B cell (primary cell): ENCODE results near the gene SEC24C. TPM values are rescaled to one million over a fixed set of nuclear protein-coding genes. Genes with fewer than 3 reads are reported as not detected.
A peak's percentile ranks its signal among the peaks of the same experiment; 100 is the strongest.
"Not testable (repeated sequence)": the region's sequence is repeated elsewhere in the genome, so short reads cannot be mapped to it uniquely, and the experiment has no call there.

Experiments
- ATAC-seq: fragments of 200-7000 bp; cut with Tn5 transposase; one replicate; pipeline ENCODE4 v1.10.0; 2021; ENCODE audit warnings: low read depth, mild to moderate bottlenecking, moderate number of reproducible peaks, moderate library complexity
- CTCF ChIA-PET: fragments of 350-600 bp; sonication (Branson Sonifier 250); formaldehyde crosslinking; loops from one replicate; lab custom pipeline; 2021; ENCODE audit warnings: antibody characterized with exemption, inconsistent platforms; lab: Charles Lee
- POLR2A ChIA-PET: fragments of 350-600 bp; sonication (Branson Sonifier 250); formaldehyde crosslinking; loops from one replicate; lab custom pipeline; 2021; ENCODE audit warnings: antibody characterized with exemption; lab: Charles Lee
- DNase-seq: peaks from one replicate; pipeline ENCODE4 v3.0.0; 2013
- H2AFZ ChIP-seq: 2 replicates; pipeline ENCODE4 v1.6.1; 2012; ENCODE audit warnings: mild to moderate bottlenecking, low read depth, low read length; ENCODE audit not compliant: insufficient read depth, poor library complexity, severe bottlenecking
- H3K27ac ChIP-seq, 2 donors: 1 replicate in 1 of 2; 2 replicates in 1 of 2; pipeline ENCODE4 v1.5.1; 2012 to 2013; ENCODE audit warnings: low read length in 2 of 2, mild to moderate bottlenecking in 2 of 2, moderate library complexity in 1 of 2
- H3K27me3 ChIP-seq, 4 experiments: fragments of 200-600 bp in 1 of 4; sonication (generic) in 1 of 4; replicated peaks in 1 of 4; 1 replicate in 2 of 4; 2 replicates in 2 of 4; pipeline versions ENCODE4 v1.6.1 to v1.7.0; 2013 to 2016; ENCODE audit warnings: low read length in 3 of 4, mild to moderate bottlenecking in 2 of 4, mixed read lengths in 1 of 4, moderate library complexity in 1 of 4; ENCODE audit not compliant: insufficient read depth in 4 of 4, control insufficient read depth in 3 of 4; ENCODE audit errors: control extremely low read depth in 1 of 4
- H3K36me3 ChIP-seq, 2 experiments: replicated peaks in 1 of 2; 1 replicate in 1 of 2; 2 replicates in 1 of 2; pipeline versions ENCODE4 v1.6.1 to v1.7.1; 2013; ENCODE audit warnings: low read length in 1 of 2; ENCODE audit not compliant: insufficient read depth in 2 of 2, control insufficient read depth in 1 of 2; ENCODE audit errors: control extremely low read depth in 1 of 2, extremely low read depth in 1 of 2
- H3K4me1 ChIP-seq, 2 donors: fragments of 200-600 bp in 1 of 2; sonication (generic) in 1 of 2; 1 replicate in 1 of 2; 2 replicates in 1 of 2; pipeline versions ENCODE4 v1.5.1 to v1.6.1; 2013 to 2017; ENCODE audit warnings: low read length in 2 of 2; ENCODE audit not compliant: control insufficient read depth in 2 of 2, insufficient read depth in 2 of 2
- H3K4me2 ChIP-seq: replicated peaks from 2 replicates; pipeline ENCODE3; 2012; ENCODE audit warnings: mild to moderate bottlenecking, low read depth, low read length; ENCODE audit not compliant: poor library complexity, severe bottlenecking
- H3K4me3 ChIP-seq, 5 experiments: fragments of 200-600 bp in 1 of 5; sonication (generic) in 1 of 5; 1 replicate in 3 of 5; 2 replicates in 2 of 5; pipeline versions ENCODE4 v1.5.1 to v1.7.0; 2011 to 2016; ENCODE audit warnings: low read length in 4 of 5, mild to moderate bottlenecking in 4 of 5, low read depth in 2 of 5, control low read depth in 1 of 5, moderate library complexity in 1 of 5; ENCODE audit not compliant: insufficient read depth in 1 of 5; ENCODE audit errors: control extremely low read depth in 1 of 5, extremely low read depth in 1 of 5
- H3K79me2 ChIP-seq: fragments of 200-600 bp; sonication (generic); one replicate; pipeline ENCODE4 v1.6.0; 2016; ENCODE audit warnings: low read length; ENCODE audit not compliant: control insufficient read depth, insufficient read depth
- H3K9ac ChIP-seq: fragments of 200-600 bp; sonication (generic); 2 replicates; pipeline ENCODE4 v1.6.1; 2017; ENCODE audit warnings: mild to moderate bottlenecking, low read length, moderate library complexity
- H3K9me3 ChIP-seq, 3 donors: one replicate each; pipeline versions ENCODE4 v1.6.1 to v1.7.1; 2013; ENCODE audit warnings: low read length in 2 of 3; ENCODE audit not compliant: control insufficient read depth in 2 of 3, insufficient read depth in 1 of 3; ENCODE audit errors: control extremely low read depth in 1 of 3
- H4K20me1 ChIP-seq: 2 replicates; pipeline ENCODE4 v1.6.0; 2012; ENCODE audit warnings: mild to moderate bottlenecking, low read length; ENCODE audit not compliant: insufficient read depth, control insufficient read depth, poor library complexity, severe bottlenecking
- H3K27ac Mint-ChIP-seq: one replicate; pipeline ENCODE4 v1.8.0; 2021; ENCODE audit warnings: mixed read lengths
- H3K27me3 Mint-ChIP-seq: one replicate; pipeline ENCODE4 v1.8.0; 2021; ENCODE audit warnings: mixed read lengths
- H3K4me1 Mint-ChIP-seq: one replicate; pipeline ENCODE4 v1.8.0; 2021; ENCODE audit warnings: mixed read lengths
- H3K4me3 Mint-ChIP-seq: one replicate; pipeline ENCODE4 v1.8.0; 2021; ENCODE audit warnings: mixed read lengths
- H3K9me3 Mint-ChIP-seq: one replicate; pipeline ENCODE4 v1.8.0; 2022; ENCODE audit warnings: mixed read lengths; ENCODE audit not compliant: insufficient read depth
- EZH2 ChIP-seq: IDR thresholded peaks from 2 replicates; pipeline ENCODE4 v1.6.1; 2012; ENCODE audit warnings: borderline replicate concordance, low read depth, mild to moderate bottlenecking, moderate library complexity, low read length; ENCODE audit not compliant: insufficient read depth, poor library complexity, severe bottlenecking
- WGBS: methylation state at CpG from one replicate; pipeline ENCODE4 v1.1.5; 2013; ENCODE audit warnings: missing lambda C conversion rate; ENCODE audit not compliant: insufficient coverage; 5-methylcytosine and 5-hydroxymethylcytosine counted together
- intact Hi-C: fragments of 100-400 bp; cut with micrococcal nuclease; formaldehyde crosslinking; loops from one replicate; pipeline ENCODE4 v1.10.0; 2022
- polyA minus RNA-seq: library from RNA; depleted of rRNA, polyadenylated mRNA; stranded (reverse); fragments of >200 nt; gene quantifications from 2 replicates; pipeline ENCODE4 v1.2.3, GENCODE V29; 2012
- polyA plus RNA-seq: library from polyadenylated mRNA; depleted of rRNA; stranded (reverse); fragments of >200 nt; gene quantifications from 2 replicates; pipeline ENCODE4 v1.2.3, GENCODE V29; 2012
- total RNA-seq, 2 donors: library from RNA; stranded (reverse); fragments of 120-200 nt in 1 of 2; gene quantifications; 1 replicate in 1 of 2; 2 replicates in 1 of 2; pipeline versions ENCODE4 v1.2.3 to v1.2.4, GENCODE V29; 2013 to 2022
- TF ChIP-seq, protein P1 (sequence below): fragments of 200-600 bp; IDR thresholded peaks from one replicate; pipeline ENCODE4 v1.8.0; 2022; ENCODE audit warnings: antibody characterized with exemption, mild to moderate bottlenecking

Gene SEC24C, protein sequence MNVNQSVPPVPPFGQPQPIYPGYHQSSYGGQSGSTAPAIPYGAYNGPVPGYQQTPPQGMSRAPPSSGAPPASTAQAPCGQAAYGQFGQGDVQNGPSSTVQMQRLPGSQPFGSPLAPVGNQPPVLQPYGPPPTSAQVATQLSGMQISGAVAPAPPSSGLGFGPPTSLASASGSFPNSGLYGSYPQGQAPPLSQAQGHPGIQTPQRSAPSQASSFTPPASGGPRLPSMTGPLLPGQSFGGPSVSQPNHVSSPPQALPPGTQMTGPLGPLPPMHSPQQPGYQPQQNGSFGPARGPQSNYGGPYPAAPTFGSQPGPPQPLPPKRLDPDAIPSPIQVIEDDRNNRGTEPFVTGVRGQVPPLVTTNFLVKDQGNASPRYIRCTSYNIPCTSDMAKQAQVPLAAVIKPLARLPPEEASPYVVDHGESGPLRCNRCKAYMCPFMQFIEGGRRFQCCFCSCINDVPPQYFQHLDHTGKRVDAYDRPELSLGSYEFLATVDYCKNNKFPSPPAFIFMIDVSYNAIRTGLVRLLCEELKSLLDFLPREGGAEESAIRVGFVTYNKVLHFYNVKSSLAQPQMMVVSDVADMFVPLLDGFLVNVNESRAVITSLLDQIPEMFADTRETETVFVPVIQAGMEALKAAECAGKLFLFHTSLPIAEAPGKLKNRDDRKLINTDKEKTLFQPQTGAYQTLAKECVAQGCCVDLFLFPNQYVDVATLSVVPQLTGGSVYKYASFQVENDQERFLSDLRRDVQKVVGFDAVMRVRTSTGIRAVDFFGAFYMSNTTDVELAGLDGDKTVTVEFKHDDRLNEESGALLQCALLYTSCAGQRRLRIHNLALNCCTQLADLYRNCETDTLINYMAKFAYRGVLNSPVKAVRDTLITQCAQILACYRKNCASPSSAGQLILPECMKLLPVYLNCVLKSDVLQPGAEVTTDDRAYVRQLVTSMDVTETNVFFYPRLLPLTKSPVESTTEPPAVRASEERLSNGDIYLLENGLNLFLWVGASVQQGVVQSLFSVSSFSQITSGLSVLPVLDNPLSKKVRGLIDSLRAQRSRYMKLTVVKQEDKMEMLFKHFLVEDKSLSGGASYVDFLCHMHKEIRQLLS
- total RNA-seq (78.7 and 80.5 TPM in 2 replicates), polyA plus RNA-seq (60.2 and 63.1 TPM in 2 replicates), polyA minus RNA-seq (53.4 and 73.5 TPM in 2 replicates)
- total RNA-seq (2013), result 51.0 TPM

DNA sequence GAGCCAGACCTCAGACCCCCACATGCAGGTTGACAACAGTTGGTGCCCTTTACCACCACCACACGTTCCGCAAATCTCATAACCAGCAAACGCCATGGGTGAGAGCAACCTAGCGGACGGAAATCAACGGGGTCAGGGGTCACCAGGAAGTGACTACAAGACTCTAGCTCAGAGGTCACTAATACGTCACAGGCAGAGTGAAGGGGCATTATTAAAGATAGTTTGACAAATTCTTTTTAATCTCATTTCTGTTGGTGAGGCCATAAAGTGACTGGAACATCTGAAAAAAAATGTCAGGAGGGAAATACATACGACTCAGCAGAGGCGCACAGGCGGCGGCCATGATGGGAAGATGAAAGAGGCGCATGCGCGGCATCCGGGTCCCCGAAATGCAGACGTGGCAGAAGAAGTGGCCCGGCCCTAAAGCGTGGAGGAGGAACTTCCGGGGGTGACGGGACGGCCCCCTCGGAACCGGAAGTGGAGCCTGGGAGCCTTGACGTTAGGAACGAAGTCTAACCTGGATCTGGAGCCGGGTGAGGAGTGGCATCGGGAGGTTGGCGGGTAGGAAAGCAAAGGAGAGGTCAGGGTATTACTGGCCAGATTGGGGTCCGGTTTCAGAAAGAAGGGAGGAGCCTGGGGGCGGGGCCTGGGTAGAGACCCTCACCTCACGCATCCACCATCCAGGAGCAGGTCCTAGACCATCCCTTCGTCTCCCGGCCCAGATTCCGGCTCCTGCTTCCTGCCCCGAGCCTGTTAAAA is at the start of gene SEC24C:
SEC24C (plus strand) TSS at position 468 of the 759 bp plus-strand sequence. CDS start 2,461 bp downstream, outside the sequence.
- DNase-seq, result peak; percentile 99
- Histone ChIP-seq H3K4me1 (peaks cover 18 to 24% of the 10 kb centered on the region in 2 donors), H4K20me1 (no peaks in the 10 kb centered on the region), H3K4me3 (peak within 1 kb of the TSS; percentile 89 to 99 (median 95)), H3K4me2 (peak within 1 kb of the TSS; percentile 81), H3K36me3 (peaks cover under 1 to 11% of the 10 kb centered on the region in 2 experiments), H3K9ac (peak within 1 kb of the TSS; percentile 98), H3K9me3 (no peaks in the 10 kb centered on the region), H3K79me2 (peaks cover 78% of the 10 kb centered on the region), H3K27ac (peak within 1 kb of the TSS; percentile 88 to 99), H3K27me3 (no peaks in the 10 kb centered on the region), H2AFZ (peak within 1 kb of the TSS; percentile 98)
- Mint-ChIP-seq H3K4me1 (peaks cover 35% of the 10 kb centered on the region), H3K27me3 (no peaks in the 10 kb centered on the region), H3K9me3 (no peaks in the 10 kb centered on the region), H3K27ac (peak within 1 kb of the TSS; percentile 100), H3K4me3 (peak within 1 kb of the TSS; percentile 100)
- under 1% methylated on average over 31 of the region's 36 CpGs for WGBS
- ATAC-seq, result peak; percentile 94
- POLR2A ChIA-PET, result interaction anchor here (0.9 to 3.5 kb wide), 5 partner anchors 14 to 42 kb away, joined by 5 to 31 read pairs (median 10); partner anchors contain the start of genes CHCHD1 and ZSWIM8
- intact Hi-C loops, result loop anchor here (1.0 to 5.0 kb wide), 7 partner anchors 14 to 577 kb away; partner anchors contain the start of genes ECD, FAM149B1, NDST2 and PPP3CB
- TF ChIP-seq EZH2, result no peak
- TF ChIP-seq, protein P1, sequence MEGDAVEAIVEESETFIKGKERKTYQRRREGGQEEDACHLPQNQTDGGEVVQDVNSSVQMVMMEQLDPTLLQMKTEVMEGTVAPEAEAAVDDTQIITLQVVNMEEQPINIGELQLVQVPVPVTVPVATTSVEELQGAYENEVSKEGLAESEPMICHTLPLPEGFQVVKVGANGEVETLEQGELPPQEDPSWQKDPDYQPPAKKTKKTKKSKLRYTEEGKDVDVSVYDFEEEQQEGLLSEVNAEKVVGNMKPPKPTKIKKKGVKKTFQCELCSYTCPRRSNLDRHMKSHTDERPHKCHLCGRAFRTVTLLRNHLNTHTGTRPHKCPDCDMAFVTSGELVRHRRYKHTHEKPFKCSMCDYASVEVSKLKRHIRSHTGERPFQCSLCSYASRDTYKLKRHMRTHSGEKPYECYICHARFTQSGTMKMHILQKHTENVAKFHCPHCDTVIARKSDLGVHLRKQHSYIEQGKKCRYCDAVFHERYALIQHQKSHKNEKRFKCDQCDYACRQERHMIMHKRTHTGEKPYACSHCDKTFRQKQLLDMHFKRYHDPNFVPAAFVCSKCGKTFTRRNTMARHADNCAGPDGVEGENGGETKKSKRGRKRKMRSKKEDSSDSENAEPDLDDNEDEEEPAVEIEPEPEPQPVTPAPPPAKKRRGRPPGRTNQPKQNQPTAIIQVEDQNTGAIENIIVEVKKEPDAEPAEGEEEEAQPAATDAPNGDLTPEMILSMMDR, result no peak
- CTCF ChIA-PET, result interaction anchor here (0.7 to 3.4 kb wide), 5 partner anchors 13 to 136 kb away, joined by 3 to 19 read pairs (median 4); a partner anchor contains a TSS

DNA sequence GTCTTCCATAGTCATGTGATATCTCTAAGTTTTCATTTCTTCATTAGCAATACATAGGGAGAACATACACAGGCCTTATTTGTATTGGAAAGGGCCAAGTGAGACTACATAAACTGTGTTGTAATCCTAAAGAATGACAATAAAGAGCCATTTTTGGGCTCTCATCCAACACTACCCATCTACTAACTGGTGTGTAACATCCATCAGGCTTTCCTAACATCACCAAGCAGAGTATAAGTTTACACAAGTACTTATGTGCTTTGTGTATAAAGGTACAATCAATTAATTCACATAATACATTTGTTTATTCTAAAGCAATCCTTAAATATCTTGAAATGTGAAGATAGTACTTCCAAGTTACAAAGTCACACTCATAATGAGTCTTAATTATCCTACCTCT is 48.9 kb upstream of the SEC24C start:
- H3K9me3 Mint-ChIP-seq, H3K27ac Mint-ChIP-seq, H3K9me3 ChIP-seq, DNase-seq, H3K4me1 ChIP-seq, H3K27ac ChIP-seq, H3K27me3 Mint-ChIP-seq, H3K79me2 ChIP-seq, H3K4me3 ChIP-seq, H3K9ac ChIP-seq, H3K4me3 Mint-ChIP-seq, POLR2A ChIA-PET, H2AFZ ChIP-seq, H3K27me3 ChIP-seq, H3K36me3 ChIP-seq, CTCF ChIA-PET, H3K4me2 ChIP-seq, intact Hi-C loops, H3K4me1 Mint-ChIP-seq, H4K20me1 ChIP-seq, ATAC-seq: not testable (repeated sequence)
